HG02840 (cell line): ENCODE results near the gene CDK5RAP2.

Experiments used
- ATAC-seq: cut with Tn5 transposase; IDR thresholded peaks from one replicate; pipeline ENCODE4 v1.9.1; 2021; ENCODE audit warnings: mild to moderate bottlenecking, moderate library complexity, moderate number of reproducible peaks; ENCODE audit not compliant: unreplicated experiment, low FRiP score

CDK5RAP2 gene

GRCh38 chr9:120593250-120593954, 13.4 kb upstream of the CDK5RAP2 start:
- ATAC-seq: no peak

- ATAC-seq: no peak
These were observed 12.2 kb upstream of the CDK5RAP2 start for GRCh38 chr9:120592210-120592609.

GRCh38 chr9:120587328-120587727, 7.4 kb upstream of the CDK5RAP2 start:
- ATAC-seq: no peak

DNA sequence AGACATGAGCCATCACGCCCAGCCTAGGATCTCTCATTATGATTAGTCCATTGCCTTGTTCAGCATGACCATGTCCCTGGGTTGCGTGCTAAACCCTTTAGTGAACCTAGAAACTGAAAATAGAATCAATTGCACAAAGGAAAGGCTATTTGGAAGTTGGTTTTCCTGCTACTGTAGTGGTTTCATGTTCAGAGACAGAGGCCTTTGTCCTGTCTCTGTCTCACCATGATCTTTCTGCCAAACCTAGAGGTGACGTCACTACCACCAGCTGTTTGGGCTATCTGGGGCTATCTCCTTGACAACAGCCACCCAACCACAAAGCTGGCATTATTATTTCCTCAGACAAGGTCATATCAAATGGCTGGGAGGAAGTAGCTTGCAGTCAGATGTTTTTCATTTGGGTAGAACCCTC, 4.0 kb upstream of the CDK5RAP2 start:
- ATAC-seq: no peak

- peak; percentile 40 for ATAC-seq
These were observed 572 bp downstream of the CDK5RAP2 start for GRCh38 chr9:120579139-120580050.

GRCh38 chr9:120574473-120574872, 5.5 kb downstream of the CDK5RAP2 start:
- no peak for ATAC-seq

DNA sequence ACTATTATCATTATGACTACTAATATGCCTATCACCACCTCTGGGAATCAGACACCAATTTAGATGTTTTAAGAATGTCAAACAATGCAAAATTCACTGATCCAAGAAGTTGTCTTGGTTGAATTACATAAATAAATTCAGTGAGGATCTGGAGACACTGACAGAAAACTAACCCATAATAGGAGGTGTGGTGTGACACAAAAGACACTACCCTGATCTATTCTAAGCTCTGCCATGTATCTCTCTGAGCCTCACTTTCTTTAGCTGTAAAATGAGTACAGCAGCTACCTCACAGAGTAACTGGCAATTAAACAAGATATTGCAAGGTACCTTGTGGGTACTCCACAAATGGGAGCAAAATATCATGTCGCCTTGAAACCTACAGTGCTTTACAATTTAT, 7.5 kb downstream of the CDK5RAP2 start:
- no peak for ATAC-seq

GRCh38 chr9:120571443-120572257, 8.3 kb downstream of the CDK5RAP2 start:
- no peak for ATAC-seq

- no peak for ATAC-seq
These were observed 9.7 kb downstream of the CDK5RAP2 start for GRCh38 chr9:120570296-120570695.

DNA sequence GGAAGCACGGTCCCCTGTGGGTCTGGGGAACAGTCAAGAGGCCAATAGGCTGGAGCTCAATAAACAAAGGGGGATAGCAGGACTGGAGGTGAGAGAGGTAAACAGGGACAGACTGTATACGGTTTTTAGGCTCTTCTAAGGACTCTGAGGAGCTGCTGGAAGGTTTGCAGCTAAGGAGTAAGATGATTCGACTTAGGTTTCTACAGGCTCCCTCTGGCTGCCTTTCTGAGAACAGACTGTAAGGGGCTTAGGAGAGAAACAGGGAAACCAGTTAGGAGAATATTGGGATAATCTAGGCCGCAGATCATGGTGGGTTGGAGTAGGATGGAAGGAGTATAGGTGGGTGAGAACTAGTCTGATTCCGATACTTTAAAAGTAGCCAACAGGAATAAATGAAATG, 10.4 kb downstream of the CDK5RAP2 start:
- ATAC-seq: no peak

GRCh38 chr9:120568816-120569215, 11.2 kb downstream of the CDK5RAP2 start:
- ATAC-seq: no peak

DNA sequence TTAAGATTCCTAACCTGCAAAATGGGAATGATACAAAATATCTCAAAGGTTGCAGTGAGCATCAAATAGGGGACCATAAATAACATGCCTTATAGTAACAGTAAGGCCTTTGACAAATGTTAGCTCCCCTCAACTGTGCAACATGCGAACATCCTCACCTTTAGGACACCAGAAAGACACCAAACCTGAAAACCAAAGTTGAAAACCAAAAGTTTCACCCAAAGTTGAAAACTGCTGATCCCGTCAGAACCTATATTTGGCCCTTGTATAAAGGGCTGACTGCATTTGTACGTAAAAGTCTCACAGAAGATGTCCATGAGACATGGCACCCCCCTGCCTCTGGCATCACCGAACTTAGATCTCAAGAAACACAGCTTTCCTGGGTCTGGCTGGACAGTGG, 12.1 kb downstream of the CDK5RAP2 start:
- no peak for ATAC-seq

GRCh38 chr9:120567081-120567480, 12.9 kb downstream of the CDK5RAP2 start:
- ATAC-seq: no peak

GRCh38 chr9:120564589-120564988, 15.4 kb downstream of the CDK5RAP2 start:
- ATAC-seq: no peak

GRCh38 chr9:120562861-120563443, 17.0 kb downstream of the CDK5RAP2 start:
- no peak for ATAC-seq

GRCh38 chr9:120561709-120562108, 18.3 kb downstream of the CDK5RAP2 start:
- no peak for ATAC-seq

GRCh38 chr9:120559546-120559945, 20.4 kb downstream of the CDK5RAP2 start:
- ATAC-seq: no peak

DNA sequence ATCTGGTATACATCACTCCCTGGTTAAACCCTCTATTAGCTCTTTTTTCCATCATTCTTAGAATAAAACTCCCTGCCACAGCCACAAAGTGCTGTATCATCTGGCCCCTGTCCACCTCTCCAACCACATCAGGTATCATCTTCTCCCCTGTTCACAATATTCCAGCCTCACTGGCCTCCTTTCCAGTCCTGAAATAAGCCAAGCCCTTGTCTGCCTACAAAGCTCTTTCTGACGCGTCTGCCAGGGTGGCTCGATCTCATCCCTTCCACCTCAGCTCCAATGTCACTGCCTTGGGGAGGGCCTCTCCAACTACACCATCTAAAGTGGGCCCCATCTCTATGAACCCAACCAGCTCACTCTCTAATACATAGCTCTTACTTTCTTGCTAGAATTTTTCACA, 21.5 kb downstream of the CDK5RAP2 start:
- ATAC-seq: no peak

GRCh38 chr9:120557205-120557604, 22.8 kb downstream of the CDK5RAP2 start:
- ATAC-seq: no peak

DNA sequence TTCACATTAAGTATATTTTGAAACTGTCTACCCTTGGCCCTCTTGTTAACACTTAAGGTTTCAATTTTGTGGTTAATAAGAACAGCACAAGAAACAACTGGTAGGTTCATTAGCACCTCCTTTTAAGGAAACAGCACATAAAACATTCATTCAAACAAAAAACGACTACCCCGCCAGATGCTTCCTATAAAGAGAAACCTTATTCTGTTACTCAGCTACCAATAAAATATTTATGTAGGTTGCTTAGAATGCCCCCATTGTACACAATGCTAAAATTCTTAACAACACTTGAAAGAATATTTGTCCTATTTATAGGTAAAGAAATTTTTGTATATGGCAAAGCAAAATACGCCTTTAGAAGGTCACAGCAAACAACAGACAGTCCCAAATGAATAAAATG, 23.2 kb downstream of the CDK5RAP2 start:
- no peak for ATAC-seq
